PC-3 (cell line): ENCODE measurements around the gene SDHAF3. TPM values are rescaled to one million over a fixed set of nuclear protein-coding genes. Genes with fewer than 3 reads are reported as not detected.

ENCODE experiments used
- ATAC-seq: fragments of 200-7000 bp; cut with Tn5 transposase; 2 replicates; pipeline ENCODE4 v1.9.1; 2020; ENCODE audit warnings: mild to moderate bottlenecking, moderate library complexity
- BruUV-seq: library from RNA; stranded (reverse); fragments of 400-500 nt; replicated peaks from 2 replicates; lab custom pipeline; 2021; lab: Mats Ljungman, UMichigan
- CTCF ChIA-PET: fragments of 300-600 bp; sonication (Branson Sonifier 250); formaldehyde crosslinking; loops from one replicate; lab custom pipeline; 2022; ENCODE audit warnings: antibody characterized with exemption; lab: Charles Lee
- POLR2A ChIA-PET: fragments of 300-600 bp; sonication (Branson Sonifier 250); formaldehyde crosslinking; loops from one replicate; lab custom pipeline; 2022; ENCODE audit warnings: antibody characterized with exemption; ENCODE audit not compliant: unreplicated experiment; lab: Charles Lee
- DNase-seq: peaks from one replicate; pipeline ENCODE4 v3.0.0-alpha.2; 2015
- H2AFZ ChIP-seq: fragments of 300-600 bp; sonication (generic); 2 replicates; pipeline ENCODE4 v1.6.0; 2016; ENCODE audit warnings: antibody characterized with exemption, low read length
- H3F3A ChIP-seq: fragments of 300-600 bp; sonication (generic); one replicate; pipeline ENCODE4 v1.6.0; 2017; ENCODE audit warnings: antibody characterized with exemption, low read length, control low read depth, mild to moderate bottlenecking; ENCODE audit not compliant: unreplicated experiment
- H3K27ac ChIP-seq: fragments of 300-600 bp; sonication (generic); 2 replicates; pipeline ENCODE4 v1.5.1; 2016; ENCODE audit warnings: mild to moderate bottlenecking, low read length
- H3K27me3 ChIP-seq: fragments of 300-600 bp; sonication (generic); 2 replicates; pipeline ENCODE4 v1.6.1; 2016; ENCODE audit warnings: low read length, mixed read lengths
- H3K36me3 ChIP-seq: fragments of 300-600 bp; sonication (generic); 2 replicates; pipeline ENCODE4 v1.6.1; 2016; ENCODE audit warnings: low read depth, mixed run types, low read length, mixed read lengths
- H3K4me1 ChIP-seq: fragments of 300-600 bp; sonication (generic); 2 replicates; pipeline ENCODE4 v1.5.1; 2016; ENCODE audit warnings: low read length; ENCODE audit not compliant: insufficient read depth
- H3K4me2 ChIP-seq: fragments of 300-600 bp; sonication (generic); 2 replicates; pipeline ENCODE4 v1.6.0; 2016; ENCODE audit warnings: low read length
- H3K4me3 ChIP-seq: fragments of 300-600 bp; sonication (generic); 2 replicates; pipeline ENCODE4 v1.5.1; 2016; ENCODE audit warnings: mild to moderate bottlenecking, low read length, mixed read lengths
- H3K79me2 ChIP-seq: fragments of 300-600 bp; sonication (generic); 2 replicates; pipeline ENCODE4 v1.6.1; 2017; ENCODE audit warnings: low read length, mixed read lengths
- H3K9ac ChIP-seq: fragments of 300-600 bp; sonication (generic); 2 replicates; pipeline ENCODE4 v1.6.0; 2016; ENCODE audit warnings: mild to moderate bottlenecking, low read length
- H3K9me2 ChIP-seq: fragments of 300-600 bp; sonication (generic); replicated peaks from 2 replicates; pipeline ENCODE4 v1.6.1; 2016; ENCODE audit warnings: mixed run types, low read length, mixed read lengths
- H3K9me3 ChIP-seq: fragments of 300-600 bp; sonication (generic); 2 replicates; pipeline ENCODE4 v1.6.1; 2016; ENCODE audit warnings: low read length, mixed read lengths
- H4K20me1 ChIP-seq: fragments of 300-600 bp; sonication (generic); 2 replicates; pipeline ENCODE4 v1.6.1; 2016; ENCODE audit warnings: low read length, mixed read lengths
- CTCF ChIP-seq: fragments of 300-600 bp; sonication (generic); conservative IDR thresholded peaks from 2 replicates; pipeline ENCODE4 v1.5.1; 2017; ENCODE audit warnings: antibody characterized with exemption, low read depth, mild to moderate bottlenecking, low read length
- EZH2 ChIP-seq: fragments of 300-600 bp; sonication (generic); IDR thresholded peaks from one replicate; pipeline ENCODE4 v1.6.1; 2017; ENCODE audit warnings: antibody characterized with exemption, mild to moderate bottlenecking, low read length; ENCODE audit not compliant: unreplicated experiment
- EZH2phosphoT487 ChIP-seq: fragments of 300-600 bp; sonication (generic); IDR thresholded peaks from 2 replicates; pipeline ENCODE4 v1.6.1; 2018; ENCODE audit warnings: mild to moderate bottlenecking, antibody characterized with exemption, low read length, borderline replicate concordance
- intact Hi-C: fragments of 100-400 bp; cut with micrococcal nuclease; formaldehyde crosslinking; loops from 2 replicates; pipeline ENCODE4 v1.9.0; 2023
- total RNA-seq: library from RNA; depleted of rRNA; stranded (reverse); fragments of >200 nt; gene quantifications from 2 replicates; pipeline ENCODE4 v1.2.3, GENCODE V29; 2014

The SDHAF3 gene
- total RNA-seq, 1 experiment from 2014 or later, result 19.9 TPM

GRCh38 chr7:97096661-97097060 is 20.8 kb upstream of the SDHAF3 start:
- intact Hi-C loops, result no loop called here
- CTCF ChIA-PET, result no interaction called here
- Histone ChIP-seq H3F3A (no peaks in the 10 kb centered on the region), H3K9me2 (no peaks in the 10 kb centered on the region), H3K27me3 (peaks cover 12% of the 10 kb centered on the region; the same call in 1 of the 2 replicates), H3K27ac (no peak overlapping the region), H3K79me2 (no peaks in the 10 kb centered on the region), H2AFZ (no peak overlapping the region), H3K4me1 (no peaks in the 10 kb centered on the region), H3K4me3 (no peak overlapping the region), H3K9ac (no peak overlapping the region), H3K9me3 (no peaks in the 10 kb centered on the region), H4K20me1 (no peaks in the 10 kb centered on the region), H3K36me3 (no peaks in the 10 kb centered on the region), H3K4me2 (no peak overlapping the region)
- no TSS peak for BruUV-seq
- POLR2A ChIA-PET, result no interaction called here
- DNase-seq (no peak), ATAC-seq (no peak)
- TF ChIP-seq EZH2phosphoT487 (no peak), EZH2 (no peak), CTCF (no peak)

- no peaks in the 10 kb centered on the region for H3K36me3 ChIP-seq
- DNase-seq (peak; percentile 75), ATAC-seq (peak; percentile 95)
- no TSS peak for BruUV-seq
- no peak overlapping the region for H3K4me3 ChIP-seq
- no peaks in the 10 kb centered on the region for H3K4me1 ChIP-seq
- no peaks in the 10 kb centered on the region for H3K9me2 ChIP-seq
- no peak overlapping the region for H3K9ac ChIP-seq
- H3K9me3 ChIP-seq, result 0 out of 2 replicates have a peak, but pooled peaks cover 6% of the 10 kb centered on the region
- intact Hi-C loops, result loop anchor here (1.0 to 2.0 kb wide), 3 partner anchors 75 to 740 kb away; no protein-coding TSS in a partner anchor
- H3F3A ChIP-seq, result no peaks in the 10 kb centered on the region
- CTCF ChIA-PET, result interaction anchor here (1.2 kb wide), 1 partner anchor 395 kb away, joined by 3 read pairs; no protein-coding TSS in a partner anchor
- POLR2A ChIA-PET, result no interaction called here
- TF ChIP-seq CTCF, result peak; percentile 89
- no peak for TF ChIP-seq EZH2
- TF ChIP-seq EZH2phosphoT487, result no peak
- no peaks in the 10 kb centered on the region for H3K79me2 ChIP-seq
- H3K27ac ChIP-seq, result no peak overlapping the region
- no peak overlapping the region for H3K4me2 ChIP-seq
- H2AFZ ChIP-seq, result 0 out of 2 replicates have a peak overlapping the region, but pooled peaks have one; percentile 51
- no peaks in the 10 kb centered on the region for H4K20me1 ChIP-seq
- H3K27me3 ChIP-seq, result no peaks in the 10 kb centered on the region
Observed at GRCh38 chr7:97104719-97105238, 12.7 kb upstream of the SDHAF3 start.

GRCh38 chr7:97107192-97107800 is 10.2 kb upstream of the SDHAF3 start:
- Histone ChIP-seq H3K79me2 (no peaks in the 10 kb centered on the region), H2AFZ (no peak overlapping the region), H3K9me2 (no peaks in the 10 kb centered on the region), H3K27me3 (no peaks in the 10 kb centered on the region), H3K36me3 (no peaks in the 10 kb centered on the region), H3K27ac (no peak overlapping the region), H3K9me3 (0 out of 2 replicates have a peak, but pooled peaks cover 6% of the 10 kb centered on the region), H3K4me1 (no peaks in the 10 kb centered on the region), H3F3A (no peaks in the 10 kb centered on the region), H3K9ac (no peak overlapping the region), H4K20me1 (no peaks in the 10 kb centered on the region), H3K4me3 (no peak overlapping the region), H3K4me2 (no peak overlapping the region)
- BruUV-seq, result no TSS peak
- intact Hi-C loops, result no loop called here
- TF ChIP-seq EZH2phosphoT487 (no peak), EZH2 (no peak), CTCF (no peak)
- ATAC-seq, result no peak
- DNase-seq, result no peak
- CTCF ChIA-PET, result no interaction called here
- POLR2A ChIA-PET, result no interaction called here
